GM21717 (cell line): ENCODE measurements around the gene ZNF19.
"Not testable (repeated sequence)": the region's sequence is repeated elsewhere in the genome, so short reads cannot be mapped to it uniquely, and the experiment has no call there.

Experiments used
- ATAC-seq: cut with Tn5 transposase; IDR thresholded peaks from one replicate; pipeline ENCODE4 v1.9.1; 2021; ENCODE audit warnings: mild to moderate bottlenecking, moderate library complexity; ENCODE audit not compliant: unreplicated experiment

The ZNF19 gene

GRCh38 chr16:71489122-71489521 is at the start of gene ZNF19:
Gene ZNF19, minus strand, starts transcription at chr16:71489324. Its CDS starts 7,210 bp downstream, at chr16:71482114.
- no peak for ATAC-seq

DNA sequence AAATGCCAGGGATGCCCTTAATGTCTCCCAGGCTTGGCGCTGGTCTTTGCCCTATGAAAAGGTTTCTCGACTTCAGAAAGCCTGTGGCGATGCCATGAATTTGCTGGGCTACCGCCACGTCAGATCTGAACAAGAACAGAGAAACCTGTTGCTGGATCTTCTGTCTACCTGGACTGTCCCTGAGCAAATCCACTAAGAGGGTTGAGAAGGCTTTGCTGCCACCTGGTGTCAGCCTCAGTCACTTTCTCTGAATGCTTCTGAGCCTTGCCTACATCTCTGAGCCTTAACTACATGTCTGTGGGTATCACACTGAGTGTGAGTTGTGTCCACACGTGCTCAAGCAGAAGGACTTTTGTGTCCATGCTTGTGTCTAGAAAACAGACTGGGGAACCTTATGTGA is 48.5 kb upstream of the ZNF19 start:
- ATAC-seq = peak; percentile 74

GRCh38 chr16:71536752-71537499 is 47.8 kb upstream of the ZNF19 start:
- no peak for ATAC-seq

GRCh38 chr16:71532366-71532765 is 43.2 kb upstream of the ZNF19 start:
- no peak for ATAC-seq

- ATAC-seq = no peak
Measured at GRCh38 chr16:71528863-71529262, 39.7 kb upstream of the ZNF19 start.

- no peak for ATAC-seq
Measured at GRCh38 chr16:71528257-71528656, 39.1 kb upstream of the ZNF19 start.

DNA sequence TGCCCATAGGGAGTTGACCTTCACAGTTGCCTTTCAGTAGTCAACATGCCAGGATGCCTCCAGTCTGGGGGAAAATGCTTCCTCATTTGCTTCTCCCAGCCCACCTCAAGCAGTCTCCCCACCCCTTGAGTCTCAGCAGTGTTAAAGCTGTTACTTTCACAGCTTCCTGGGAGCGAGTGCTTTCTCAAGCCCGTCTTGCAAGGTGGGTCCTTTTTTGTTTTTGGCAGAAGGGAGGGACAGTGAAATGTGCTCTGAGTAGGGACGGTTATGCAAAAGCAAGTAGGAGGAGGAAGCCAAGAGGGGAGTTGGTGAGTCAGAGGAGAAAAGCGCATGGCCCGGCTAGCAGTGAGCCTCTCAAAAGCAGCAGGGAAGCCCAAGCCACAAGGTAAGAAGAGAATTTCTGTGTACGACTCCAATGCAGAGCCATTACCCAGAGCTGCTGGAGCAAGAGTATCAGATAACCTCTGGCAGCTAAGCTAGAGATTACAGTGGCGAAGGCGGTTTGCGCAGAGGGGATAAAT is 37.0 kb upstream of the ZNF19 start, which contains the start of gene CHST4:
Gene CHST4, plus strand, starts transcription at position 316 of the 521 bp plus-strand sequence. CDS start 10,252 bp downstream, outside the sequence.
- peak; percentile 55 for ATAC-seq

DNA sequence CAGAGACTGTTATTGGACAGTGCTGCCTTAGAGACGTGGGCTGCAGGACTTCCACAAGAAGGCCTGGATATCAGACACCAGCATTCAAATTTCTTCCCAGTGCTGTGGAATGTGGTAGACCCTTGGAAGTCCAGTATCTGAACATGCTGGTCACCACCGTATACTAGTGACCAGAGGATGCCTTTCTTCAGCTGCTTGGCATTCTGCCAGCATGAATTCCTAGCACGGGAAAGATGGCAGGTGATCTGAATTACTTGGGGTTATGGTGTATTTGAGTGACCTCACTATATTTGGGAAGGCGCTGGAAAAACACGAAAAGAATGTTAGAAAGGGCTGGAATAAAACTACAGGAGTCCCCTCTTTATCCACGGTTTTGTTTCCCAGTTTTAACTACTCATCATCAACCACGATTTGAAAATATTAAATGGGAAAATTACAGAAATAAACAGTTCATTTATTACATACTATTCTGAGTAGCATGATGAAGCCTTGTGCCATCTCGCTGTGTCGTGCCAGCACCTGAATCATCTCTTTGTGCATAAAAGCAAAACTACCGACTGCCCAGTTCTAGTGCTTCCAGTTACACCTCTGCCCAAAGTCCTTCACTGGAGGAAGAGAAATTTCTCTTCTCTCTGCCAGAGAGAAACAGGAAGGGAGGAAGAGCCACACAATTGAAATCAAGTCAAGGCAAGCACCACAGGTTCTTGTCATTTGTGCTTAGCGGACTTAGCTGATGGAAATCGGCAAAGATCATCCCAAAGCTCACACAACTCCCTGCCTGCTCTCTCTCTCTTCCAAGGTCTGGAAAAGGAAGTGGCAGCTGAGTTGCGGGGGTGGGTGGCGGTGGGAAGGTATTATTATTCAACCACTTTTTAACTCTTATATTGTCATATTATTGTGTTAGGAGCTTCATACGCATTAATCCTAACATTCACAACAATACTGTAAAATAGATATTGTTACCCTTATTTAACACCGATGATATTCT is 35.7 kb upstream of the ZNF19 start:
- no peak for ATAC-seq

- ATAC-seq = no peak
Measured at GRCh38 chr16:71520550-71520949, 31.4 kb upstream of the ZNF19 start.

GRCh38 chr16:71515026-71515425 is 25.9 kb upstream of the ZNF19 start:
- no peak for ATAC-seq

DNA sequence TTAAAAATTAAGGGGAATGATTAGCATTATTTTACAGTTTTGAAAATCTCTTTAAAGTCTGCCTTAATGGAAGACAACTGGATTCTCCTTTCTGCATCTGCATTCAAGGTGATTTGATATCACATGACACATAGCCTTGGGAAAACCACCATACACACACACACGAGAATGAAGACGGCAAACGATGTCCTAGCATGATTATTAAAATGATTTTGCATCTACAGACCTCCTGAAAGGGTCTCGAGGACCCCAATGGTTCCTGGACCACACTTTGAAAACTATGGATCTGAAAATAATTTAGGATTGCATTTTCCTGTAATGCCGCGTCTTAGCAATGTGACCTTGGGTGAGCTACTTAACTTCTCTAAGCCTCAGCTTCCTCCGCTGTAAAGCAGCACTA is 25.4 kb upstream of the ZNF19 start:
- ATAC-seq = no peak

- ATAC-seq = no peak
Measured at GRCh38 chr16:71513302-71513701, 24.2 kb upstream of the ZNF19 start.

DNA sequence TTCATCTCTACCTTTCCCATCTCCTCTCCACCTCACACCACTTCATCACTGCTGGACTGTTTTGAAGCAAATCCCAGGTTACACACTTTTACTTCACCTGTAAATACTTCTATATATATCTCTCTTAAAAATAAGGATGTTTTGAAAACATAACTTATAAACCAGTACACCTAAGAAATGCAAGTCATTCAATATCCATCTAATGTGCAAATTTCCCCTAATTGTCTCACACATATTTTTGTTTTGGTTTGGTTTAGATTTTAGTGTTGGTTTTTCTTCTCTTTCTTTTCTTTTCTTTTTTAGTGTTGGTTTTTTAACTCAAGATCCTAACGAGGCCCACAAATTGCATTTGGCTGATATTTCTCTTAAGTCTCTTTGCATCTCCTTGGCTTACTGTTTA is 17.9 kb upstream of the ZNF19 start:
- no peak for ATAC-seq

GRCh38 chr16:71504901-71505300 is 15.8 kb upstream of the ZNF19 start:
- no peak for ATAC-seq

GRCh38 chr16:71504051-71504450 is 14.9 kb upstream of the ZNF19 start:
- ATAC-seq = not testable (repeated sequence)

- ATAC-seq = no peak
Measured at GRCh38 chr16:71501547-71501946, 12.4 kb upstream of the ZNF19 start.

- ATAC-seq = no peak
Measured at GRCh38 chr16:71500964-71501363, 11.8 kb upstream of the ZNF19 start.

DNA sequence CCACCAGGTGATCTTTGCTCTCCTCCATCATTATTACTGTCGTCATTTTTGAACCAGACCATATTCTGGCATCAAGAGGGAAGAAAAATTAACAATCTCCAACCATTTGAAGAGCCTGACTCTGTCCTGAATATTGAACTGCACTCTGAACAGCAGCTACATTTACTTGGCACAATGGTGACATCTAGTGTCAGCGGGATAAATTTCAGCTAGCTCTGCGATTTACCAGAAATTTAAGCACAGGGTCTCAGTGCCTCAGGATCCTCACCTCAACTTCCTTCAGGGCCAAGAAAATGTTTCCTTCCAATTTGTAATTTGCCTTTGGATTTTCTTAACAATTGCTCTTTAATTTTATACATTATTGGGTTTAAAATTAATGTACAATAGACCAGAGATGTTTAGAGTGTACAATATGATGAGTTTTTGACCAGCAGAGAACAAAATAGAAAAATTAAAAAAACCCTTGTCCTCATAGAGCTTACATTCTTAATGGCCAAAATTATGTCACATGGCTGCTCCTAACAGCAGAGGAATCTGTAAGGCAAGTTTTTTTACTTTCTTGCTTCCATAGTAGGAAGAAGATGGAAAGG is 10.7 kb upstream of the ZNF19 start:
- ATAC-seq = no peak

- no peak for ATAC-seq
Measured at GRCh38 chr16:71498031-71498430, 8.9 kb upstream of the ZNF19 start.

GRCh38 chr16:71493213-71493612 is 4.1 kb upstream of the ZNF19 start:
- ATAC-seq = no peak

DNA sequence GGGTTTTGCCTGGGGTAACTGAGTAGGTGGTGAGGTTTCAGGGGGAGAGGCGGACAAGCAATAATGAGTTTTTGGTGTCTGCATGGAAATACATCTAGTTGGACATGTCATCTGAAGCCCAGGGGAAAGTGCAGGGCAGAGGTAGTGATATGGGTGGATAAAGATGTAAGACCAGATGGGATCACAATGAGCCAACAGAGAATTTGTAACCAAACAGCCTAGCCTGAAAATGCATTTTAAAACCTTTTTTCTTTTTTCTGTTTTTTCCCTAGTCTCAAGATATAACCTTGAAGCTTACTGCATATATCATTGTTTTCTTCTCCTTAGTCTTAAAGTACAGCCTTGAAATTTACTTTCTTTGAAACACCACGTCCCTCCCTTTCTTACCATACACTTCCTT is 3.7 kb upstream of the ZNF19 start:
- ATAC-seq = no peak
